GM23338 (cell line): ENCODE data around the gene PRPF6.

Experiments
- CREB1 ChIP-seq: fragments of 250-450 bp; sonication (Bioruptor Pico); IDR thresholded peaks from 2 replicates; pipeline ENCODE4 v1.5.0; 2020; ENCODE audit warnings: low read depth, mild to moderate bottlenecking, moderate library complexity
- ETS1 ChIP-seq: IDR thresholded peaks from 2 replicates; pipeline ENCODE4 v1.6.1; 2016; ENCODE audit warnings: antibody characterized with exemption
- EZH2 ChIP-seq: fragments of 200-600 bp; sonication (generic); IDR thresholded peaks from one replicate; pipeline ENCODE4 v1.8.0; 2017; ENCODE audit warnings: antibody characterized with exemption, mild to moderate bottlenecking, low read depth; ENCODE audit not compliant: unreplicated experiment
- EZH2phosphoT487 ChIP-seq: fragments of 200-600 bp; sonication (generic); IDR thresholded peaks from one replicate; pipeline ENCODE4 v1.8.1; 2018; ENCODE audit warnings: antibody characterized with exemption; ENCODE audit not compliant: unreplicated experiment
- JUNB ChIP-seq: IDR thresholded peaks from one replicate; pipeline ENCODE4 v1.6.1; 2016; ENCODE audit warnings: antibody characterized with exemption; ENCODE audit not compliant: unreplicated experiment
- POLR2AphosphoS5 ChIP-seq: IDR thresholded peaks from 2 replicates; pipeline ENCODE4 v1.6.1; 2016; ENCODE audit warnings: antibody characterized with exemption, low read depth
- REST ChIP-seq: IDR thresholded peaks from one replicate; pipeline ENCODE4 v1.6.1; 2018; ENCODE audit warnings: antibody characterized with exemption; ENCODE audit not compliant: unreplicated experiment
- ZNF114 ChIP-seq: fragments of 250-450 bp; sonication (Bioruptor Pico); IDR thresholded peaks from 2 replicates; pipeline ENCODE4 v1.5.0; 2020; ENCODE audit warnings: mild to moderate bottlenecking, moderate library complexity
- ZNF331 ChIP-seq: fragments of 250-450 bp; sonication (Bioruptor Pico); IDR thresholded peaks from 2 replicates; pipeline ENCODE4 v1.5.0; 2020; ENCODE audit warnings: low read depth, mild to moderate bottlenecking, moderate library complexity
- TF ChIP-seq, protein P1 (sequence below), 2 experiments: fragments of 200-600 bp in 1 of 2; sonication (generic) in 1 of 2; conservative IDR thresholded peaks; 2 replicates each; pipeline versions ENCODE4 v1.5.1 to v1.6.1; 2016 to 2017; ENCODE audit warnings: antibody characterized with exemption in 2 of 2, low read depth in 2 of 2, mild to moderate bottlenecking in 2 of 2, moderate library complexity in 1 of 2
- TF ChIP-seq, protein P2 (sequence below): fragments of 250-450 bp; sonication (Bioruptor Pico); IDR thresholded peaks from 2 replicates; pipeline ENCODE4 v1.5.0; 2020; ENCODE audit warnings: mild to moderate bottlenecking, moderate library complexity

DNA sequence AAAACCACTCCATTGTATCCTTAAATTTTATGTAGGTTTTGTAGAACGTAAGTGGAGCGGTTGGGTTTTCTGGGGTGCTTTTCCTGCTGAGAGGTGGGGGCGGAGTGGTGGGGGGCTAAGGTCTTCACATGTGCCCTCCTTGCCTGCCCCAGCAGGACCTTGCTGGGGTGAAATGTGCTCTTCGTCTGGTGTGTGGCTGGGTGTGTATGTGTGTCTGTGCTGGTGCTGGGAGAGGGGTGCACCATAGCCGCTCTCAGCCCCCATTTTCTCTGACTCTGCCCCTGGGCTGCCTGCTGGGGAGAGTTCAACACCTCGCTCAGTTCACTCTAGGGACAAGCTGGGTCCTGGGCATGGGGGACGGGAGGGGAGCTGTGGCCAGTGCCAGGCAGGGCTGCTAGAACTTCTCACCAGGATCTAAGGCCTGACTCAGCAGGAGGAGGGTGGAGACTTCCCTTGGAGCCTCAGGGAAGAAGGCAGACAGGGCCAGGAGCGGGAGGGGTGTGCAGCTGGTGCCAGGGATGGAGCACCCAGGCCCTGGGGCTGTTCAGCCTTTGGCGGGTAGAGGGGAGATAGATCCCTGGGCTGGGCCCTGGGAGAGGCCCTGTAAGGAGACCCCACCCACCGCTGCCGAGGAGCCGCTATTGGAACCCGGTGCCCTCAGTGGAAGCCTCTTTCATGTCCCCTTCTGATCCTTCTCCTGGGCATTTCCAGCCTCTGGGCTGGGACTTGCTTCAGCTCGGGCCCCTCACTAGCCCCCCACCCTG, 63.7 kb downstream of the PRPF6 start:
- TF ChIP-seq EZH2 (no peak), REST (no peak), CREB1 (no peak), POLR2AphosphoS5 (no peak), EZH2phosphoT487 (no peak), JUNB (no peak), ZNF331 (CRISPR knock-in tag) (no peak), ZNF114 (CRISPR knock-in tag) (no peak), ETS1 (no peak)
- TF ChIP-seq, protein P1, sequence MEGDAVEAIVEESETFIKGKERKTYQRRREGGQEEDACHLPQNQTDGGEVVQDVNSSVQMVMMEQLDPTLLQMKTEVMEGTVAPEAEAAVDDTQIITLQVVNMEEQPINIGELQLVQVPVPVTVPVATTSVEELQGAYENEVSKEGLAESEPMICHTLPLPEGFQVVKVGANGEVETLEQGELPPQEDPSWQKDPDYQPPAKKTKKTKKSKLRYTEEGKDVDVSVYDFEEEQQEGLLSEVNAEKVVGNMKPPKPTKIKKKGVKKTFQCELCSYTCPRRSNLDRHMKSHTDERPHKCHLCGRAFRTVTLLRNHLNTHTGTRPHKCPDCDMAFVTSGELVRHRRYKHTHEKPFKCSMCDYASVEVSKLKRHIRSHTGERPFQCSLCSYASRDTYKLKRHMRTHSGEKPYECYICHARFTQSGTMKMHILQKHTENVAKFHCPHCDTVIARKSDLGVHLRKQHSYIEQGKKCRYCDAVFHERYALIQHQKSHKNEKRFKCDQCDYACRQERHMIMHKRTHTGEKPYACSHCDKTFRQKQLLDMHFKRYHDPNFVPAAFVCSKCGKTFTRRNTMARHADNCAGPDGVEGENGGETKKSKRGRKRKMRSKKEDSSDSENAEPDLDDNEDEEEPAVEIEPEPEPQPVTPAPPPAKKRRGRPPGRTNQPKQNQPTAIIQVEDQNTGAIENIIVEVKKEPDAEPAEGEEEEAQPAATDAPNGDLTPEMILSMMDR (conservative IDR thresholded peaks at IDR 0.05; ENCODE audit: low read depth in 2 of 2): no peak
- TF ChIP-seq, protein P2, sequence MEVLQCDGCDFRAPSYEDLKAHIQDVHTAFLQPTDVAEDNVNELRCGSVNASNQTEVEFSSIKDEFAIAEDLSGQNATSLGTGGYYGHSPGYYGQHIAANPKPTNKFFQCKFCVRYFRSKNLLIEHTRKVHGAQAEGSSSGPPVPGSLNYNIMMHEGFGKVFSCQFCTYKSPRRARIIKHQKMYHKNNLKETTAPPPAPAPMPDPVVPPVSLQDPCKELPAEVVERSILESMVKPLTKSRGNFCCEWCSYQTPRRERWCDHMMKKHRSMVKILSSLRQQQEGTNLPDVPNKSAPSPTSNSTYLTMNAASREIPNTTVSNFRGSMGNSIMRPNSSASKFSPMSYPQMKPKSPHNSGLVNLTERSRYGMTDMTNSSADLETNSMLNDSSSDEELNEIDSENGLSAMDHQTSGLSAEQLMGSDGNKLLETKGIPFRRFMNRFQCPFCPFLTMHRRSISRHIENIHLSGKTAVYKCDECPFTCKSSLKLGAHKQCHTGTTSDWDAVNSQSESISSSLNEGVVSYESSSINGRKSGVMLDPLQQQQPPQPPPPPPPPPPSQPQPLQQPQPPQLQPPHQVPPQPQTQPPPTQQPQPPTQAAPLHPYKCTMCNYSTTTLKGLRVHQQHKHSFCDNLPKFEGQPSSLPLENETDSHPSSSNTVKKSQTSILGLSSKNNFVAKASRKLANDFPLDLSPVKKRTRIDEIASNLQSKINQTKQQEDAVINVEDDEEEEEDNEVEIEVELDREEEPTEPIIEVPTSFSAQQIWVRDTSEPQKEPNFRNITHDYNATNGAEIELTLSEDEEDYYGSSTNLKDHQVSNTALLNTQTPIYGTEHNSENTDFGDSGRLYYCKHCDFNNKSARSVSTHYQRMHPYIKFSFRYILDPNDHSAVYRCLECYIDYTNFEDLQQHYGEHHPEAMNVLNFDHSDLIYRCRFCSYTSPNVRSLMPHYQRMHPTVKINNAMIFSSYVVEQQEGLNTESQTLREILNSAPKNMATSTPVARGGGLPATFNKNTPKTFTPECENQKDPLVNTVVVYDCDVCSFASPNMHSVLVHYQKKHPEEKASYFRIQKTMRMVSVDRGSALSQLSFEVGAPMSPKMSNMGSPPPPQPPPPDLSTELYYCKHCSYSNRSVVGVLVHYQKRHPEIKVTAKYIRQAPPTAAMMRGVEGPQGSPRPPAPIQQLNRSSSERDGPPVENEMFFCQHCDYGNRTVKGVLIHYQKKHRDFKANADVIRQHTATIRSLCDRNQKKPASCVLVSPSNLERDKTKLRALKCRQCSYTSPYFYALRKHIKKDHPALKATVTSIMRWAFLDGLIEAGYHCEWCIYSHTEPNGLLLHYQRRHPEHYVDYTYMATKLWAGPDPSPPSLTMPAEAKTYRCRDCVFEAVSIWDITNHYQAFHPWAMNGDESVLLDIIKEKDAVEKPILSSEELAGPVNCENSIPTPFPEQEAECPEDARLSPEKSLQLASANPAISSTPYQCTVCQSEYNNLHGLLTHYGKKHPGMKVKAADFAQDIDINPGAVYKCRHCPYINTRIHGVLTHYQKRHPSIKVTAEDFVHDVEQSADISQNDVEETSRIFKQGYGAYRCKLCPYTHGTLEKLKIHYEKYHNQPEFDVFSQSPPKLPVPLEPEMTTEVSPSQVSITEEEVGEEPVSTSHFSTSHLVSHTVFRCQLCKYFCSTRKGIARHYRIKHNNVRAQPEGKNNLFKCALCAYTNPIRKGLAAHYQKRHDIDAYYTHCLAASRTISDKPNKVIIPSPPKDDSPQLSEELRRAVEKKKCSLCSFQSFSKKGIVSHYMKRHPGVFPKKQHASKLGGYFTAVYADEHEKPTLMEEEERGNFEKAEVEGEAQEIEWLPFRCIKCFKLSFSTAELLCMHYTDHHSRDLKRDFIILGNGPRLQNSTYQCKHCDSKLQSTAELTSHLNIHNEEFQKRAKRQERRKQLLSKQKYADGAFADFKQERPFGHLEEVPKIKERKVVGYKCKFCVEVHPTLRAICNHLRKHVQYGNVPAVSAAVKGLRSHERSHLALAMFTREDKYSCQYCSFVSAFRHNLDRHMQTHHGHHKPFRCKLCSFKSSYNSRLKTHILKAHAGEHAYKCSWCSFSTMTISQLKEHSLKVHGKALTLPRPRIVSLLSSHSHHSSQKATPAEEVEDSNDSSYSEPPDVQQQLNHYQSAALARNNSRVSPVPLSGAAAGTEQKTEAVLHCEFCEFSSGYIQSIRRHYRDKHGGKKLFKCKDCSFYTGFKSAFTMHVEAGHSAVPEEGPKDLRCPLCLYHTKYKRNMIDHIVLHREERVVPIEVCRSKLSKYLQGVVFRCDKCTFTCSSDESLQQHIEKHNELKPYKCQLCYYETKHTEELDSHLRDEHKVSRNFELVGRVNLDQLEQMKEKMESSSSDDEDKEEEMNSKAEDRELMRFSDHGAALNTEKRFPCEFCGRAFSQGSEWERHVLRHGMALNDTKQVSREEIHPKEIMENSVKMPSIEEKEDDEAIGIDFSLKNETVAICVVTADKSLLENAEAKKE (CRISPR knock-in tag): no peak
